Endodermal cell (in vitro differentiated cells): ENCODE measurements around the gene LDAH. TPM values are rescaled to one million over a fixed set of nuclear protein-coding genes. Genes with fewer than 3 reads are reported as not detected.

Source experiments
- DNase-seq: peaks from one replicate; pipeline ENCODE4 v3.0.0-alpha.2; 2017
- H3K27ac ChIP-seq: 2 replicates; pipeline ENCODE4 v1.5.1; 2013; ENCODE audit warnings: mild to moderate bottlenecking, low read depth, low read length, moderate library complexity
- H3K27me3 ChIP-seq: 2 replicates; pipeline ENCODE4 v1.6.1; 2013; ENCODE audit warnings: mild to moderate bottlenecking, low read length, moderate library complexity; ENCODE audit not compliant: insufficient read depth, control insufficient read depth, poor library complexity, severe bottlenecking
- H3K36me3 ChIP-seq: 2 replicates; pipeline ENCODE4 v1.7.0; 2013; ENCODE audit warnings: mild to moderate bottlenecking, low read length, moderate library complexity; ENCODE audit not compliant: control insufficient read depth, insufficient read depth
- H3K4me1 ChIP-seq: one replicate; pipeline ENCODE4 v1.7.0; 2013; ENCODE audit warnings: low read length; ENCODE audit not compliant: control insufficient read depth, insufficient read depth
- H3K4me3 ChIP-seq: 2 replicates; pipeline ENCODE4 v1.5.1; 2013; ENCODE audit warnings: mild to moderate bottlenecking, low read length, moderate library complexity
- H3K9ac ChIP-seq: 2 replicates; pipeline ENCODE4 v1.6.1; 2013; ENCODE audit warnings: mild to moderate bottlenecking, low read length, moderate library complexity; ENCODE audit not compliant: poor library complexity, severe bottlenecking; ENCODE audit errors: extremely low read depth
- H3K9me3 ChIP-seq: 2 replicates; pipeline ENCODE4 v1.6.1; 2013; ENCODE audit warnings: mild to moderate bottlenecking, low read length, moderate library complexity; ENCODE audit not compliant: control insufficient read depth
- H3K27ac Mint-ChIP-seq: 2 replicates; pipeline ENCODE4 v1.8.0; 2020; ENCODE audit warnings: mixed read lengths
- H3K27me3 Mint-ChIP-seq: 2 replicates; pipeline ENCODE4 v1.8.0; 2021; ENCODE audit warnings: mild to moderate bottlenecking, mixed read lengths; ENCODE audit not compliant: insufficient read depth
- H3K36me3 Mint-ChIP-seq: 2 replicates; pipeline ENCODE4 v1.8.0; 2020; ENCODE audit warnings: low read depth, mixed read lengths
- H3K4me1 Mint-ChIP-seq: 2 replicates; pipeline ENCODE4 v1.8.0; 2020; ENCODE audit warnings: mixed read lengths
- H3K4me3 Mint-ChIP-seq: 2 replicates; pipeline ENCODE4 v1.8.0; 2020; ENCODE audit warnings: mild to moderate bottlenecking, moderate library complexity, mixed read lengths
- H3K9me3 Mint-ChIP-seq: 2 replicates; pipeline ENCODE4 v1.8.0; 2020; ENCODE audit warnings: mild to moderate bottlenecking, mixed read lengths
- WGBS, 2 experiments: methylation state at CpG; one replicate each; pipeline versions ENCODE4 v1.1.5 to v1.1.7; 2013; ENCODE audit warnings: missing lambda C conversion rate in 2 of 2, mixed read lengths in 1 of 2; ENCODE audit not compliant: insufficient coverage in 1 of 2, insufficient read length in 1 of 2; 5-methylcytosine and 5-hydroxymethylcytosine counted together
- total RNA-seq, 2 donors: library from RNA; stranded (reverse); fragmentation: NEBNext Ultra II Directional in 1 of 2; extraction: Animal tissue kit (Norgen Biotek cat#: 25700) in 1 of 2; gene quantifications; 2 replicates in 1 of 2; 3 replicates in 1 of 2; pipeline ENCODE4 v1.2.1, GENCODE V29; 2021
- TF ChIP-seq, protein P1 (sequence below): fragments of 200-600 bp; sonication (generic); conservative IDR thresholded peaks from 2 replicates; pipeline ENCODE4 v1.5.0; 2021; ENCODE audit warnings: antibody characterized with exemption, mild to moderate bottlenecking

Gene LDAH
- total RNA-seq, 2 donors from 2014 or later = 28.7 to 42.2 TPM

- Histone ChIP-seq H3K4me3 (peak within 1 kb of the TSS; percentile 60), H3K36me3 (no peaks in the 10 kb centered on the region), H3K27ac (no peak within 1 kb of the TSS), H3K9ac (no peak within 1 kb of the TSS), H3K9me3 (no peaks in the 10 kb centered on the region), H3K4me1 (no peaks in the 10 kb centered on the region), H3K27me3 (peaks cover 96% of the 10 kb centered on the region)
- Mint-ChIP-seq H3K4me3 (peak within 1 kb of the TSS; percentile 57), H3K9me3 (peaks cover 13% of the 10 kb centered on the region), H3K36me3 (no peaks in the 10 kb centered on the region), H3K27me3 (peaks cover 94% of the 10 kb centered on the region), H3K4me1 (peaks cover 2% of the 10 kb centered on the region), H3K27ac (no peak within 1 kb of the TSS)
- peak; percentile 83 for DNase-seq
- 0 to 1% methylated on average over 19 to 76 of the region's 86 CpGs for WGBS, 2 experiments
- TF ChIP-seq, protein P1, sequence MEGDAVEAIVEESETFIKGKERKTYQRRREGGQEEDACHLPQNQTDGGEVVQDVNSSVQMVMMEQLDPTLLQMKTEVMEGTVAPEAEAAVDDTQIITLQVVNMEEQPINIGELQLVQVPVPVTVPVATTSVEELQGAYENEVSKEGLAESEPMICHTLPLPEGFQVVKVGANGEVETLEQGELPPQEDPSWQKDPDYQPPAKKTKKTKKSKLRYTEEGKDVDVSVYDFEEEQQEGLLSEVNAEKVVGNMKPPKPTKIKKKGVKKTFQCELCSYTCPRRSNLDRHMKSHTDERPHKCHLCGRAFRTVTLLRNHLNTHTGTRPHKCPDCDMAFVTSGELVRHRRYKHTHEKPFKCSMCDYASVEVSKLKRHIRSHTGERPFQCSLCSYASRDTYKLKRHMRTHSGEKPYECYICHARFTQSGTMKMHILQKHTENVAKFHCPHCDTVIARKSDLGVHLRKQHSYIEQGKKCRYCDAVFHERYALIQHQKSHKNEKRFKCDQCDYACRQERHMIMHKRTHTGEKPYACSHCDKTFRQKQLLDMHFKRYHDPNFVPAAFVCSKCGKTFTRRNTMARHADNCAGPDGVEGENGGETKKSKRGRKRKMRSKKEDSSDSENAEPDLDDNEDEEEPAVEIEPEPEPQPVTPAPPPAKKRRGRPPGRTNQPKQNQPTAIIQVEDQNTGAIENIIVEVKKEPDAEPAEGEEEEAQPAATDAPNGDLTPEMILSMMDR = peak; percentile 70
Measured at GRCh38 chr2:20666304-20667150, 156.4 kb downstream of the LDAH start, which contains the start of gene GDF7. Gene GDF7, plus strand, starts transcription at chr2:20667144. Its CDS starts 96 bp downstream, at chr2:20667240.

GRCh38 chr2:20666005-20666303 lies 156.9 kb downstream of the LDAH start:
- TF ChIP-seq, protein P1 = no peak
- H3K27ac ChIP-seq = no peak overlapping the region
- Mint-ChIP-seq H3K4me1 (peaks cover 2% of the 10 kb centered on the region), H3K27ac (no peak overlapping the region), H3K4me3 (peak overlapping the region; percentile 57), H3K36me3 (no peaks in the 10 kb centered on the region), H3K9me3 (peaks cover 7% of the 10 kb centered on the region), H3K27me3 (peaks cover 91% of the 10 kb centered on the region)
- peak; percentile 76 for DNase-seq
- H3K9ac ChIP-seq = no peak overlapping the region
- no peaks in the 10 kb centered on the region for H3K4me1 ChIP-seq
- 0 to 1% methylated on average over 4 to 34 of the region's 34 CpGs for WGBS, 2 experiments
- no peaks in the 10 kb centered on the region for H3K36me3 ChIP-seq
- no peaks in the 10 kb centered on the region for H3K9me3 ChIP-seq
- H3K4me3 ChIP-seq = peak overlapping the region; percentile 60
- H3K27me3 ChIP-seq = peaks cover 91% of the 10 kb centered on the region

GRCh38 chr2:20665243-20666004 lies 157.5 kb downstream of the LDAH start:
- peaks cover 91% of the 10 kb centered on the region for H3K27me3 ChIP-seq
- H3K9me3 ChIP-seq = no peaks in the 10 kb centered on the region
- DNase-seq = peak; percentile 79
- no peaks in the 10 kb centered on the region for H3K4me1 ChIP-seq
- H3K27ac Mint-ChIP-seq = no peak overlapping the region
- H3K9me3 Mint-ChIP-seq = peaks cover 6% of the 10 kb centered on the region
- H3K27me3 Mint-ChIP-seq = peaks cover 91% of the 10 kb centered on the region
- no peaks in the 10 kb centered on the region for H3K36me3 Mint-ChIP-seq
- no peak overlapping the region for H3K9ac ChIP-seq
- H3K4me3 Mint-ChIP-seq = peak overlapping the region; percentile 57
- H3K27ac ChIP-seq = no peak overlapping the region
- TF ChIP-seq, protein P1 = no peak
- peak overlapping the region; percentile 60 for H3K4me3 ChIP-seq
- no peaks in the 10 kb centered on the region for H3K36me3 ChIP-seq
- WGBS, 2 experiments = 3% methylated on average over 19 to 49 of the region's 49 CpGs
- peaks cover 2% of the 10 kb centered on the region for H3K4me1 Mint-ChIP-seq
